SK-N-MC (cell line): Measurements from ENCODE around the gene FHIT.

Experiments
- EZH2 ChIP-seq: fragments of 200-600 bp; sonication (generic); IDR thresholded peaks from one replicate; pipeline ENCODE4 v1.6.1; 2017; ENCODE audit warnings: antibody characterized with exemption
- FOXP2 ChIP-seq: optimal IDR thresholded peaks from 2 replicates; pipeline ENCODE3; 2011; ENCODE audit warnings: mild to moderate bottlenecking, moderate library complexity; ENCODE audit not compliant: insufficient read depth; ENCODE audit errors: extremely low read length, control extremely low read depth
- POLR2AphosphoS5 ChIP-seq: IDR thresholded peaks from 2 replicates; pipeline ENCODE4 v1.6.1; 2012; ENCODE audit warnings: mild to moderate bottlenecking, low read depth, low read length, borderline replicate concordance

DNA sequence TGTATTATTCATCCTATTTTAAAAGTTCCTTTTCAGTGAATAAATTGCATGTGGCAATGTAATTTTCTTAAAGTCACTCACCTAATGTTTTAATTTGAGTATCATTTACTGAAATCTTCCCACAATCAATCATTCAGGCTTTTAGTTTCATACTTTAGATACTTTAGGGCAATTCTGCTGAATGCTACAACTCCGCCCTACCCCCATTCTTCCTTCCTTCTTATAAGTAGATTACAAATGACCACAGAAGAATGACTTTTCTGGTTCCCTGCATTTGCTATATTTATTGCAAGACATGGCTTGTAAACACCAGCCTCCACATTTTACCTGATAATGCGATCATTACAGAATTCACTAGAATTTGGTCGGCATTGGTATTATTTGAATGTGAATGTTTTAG is 1061.9 kb downstream of the FHIT start:
- no peak for TF ChIP-seq POLR2AphosphoS5
- no peak for TF ChIP-seq EZH2
- TF ChIP-seq FOXP2 = no peak
